ENCODE data around the gene ARHGEF10L.

ARHGEF10L gene

DNA sequence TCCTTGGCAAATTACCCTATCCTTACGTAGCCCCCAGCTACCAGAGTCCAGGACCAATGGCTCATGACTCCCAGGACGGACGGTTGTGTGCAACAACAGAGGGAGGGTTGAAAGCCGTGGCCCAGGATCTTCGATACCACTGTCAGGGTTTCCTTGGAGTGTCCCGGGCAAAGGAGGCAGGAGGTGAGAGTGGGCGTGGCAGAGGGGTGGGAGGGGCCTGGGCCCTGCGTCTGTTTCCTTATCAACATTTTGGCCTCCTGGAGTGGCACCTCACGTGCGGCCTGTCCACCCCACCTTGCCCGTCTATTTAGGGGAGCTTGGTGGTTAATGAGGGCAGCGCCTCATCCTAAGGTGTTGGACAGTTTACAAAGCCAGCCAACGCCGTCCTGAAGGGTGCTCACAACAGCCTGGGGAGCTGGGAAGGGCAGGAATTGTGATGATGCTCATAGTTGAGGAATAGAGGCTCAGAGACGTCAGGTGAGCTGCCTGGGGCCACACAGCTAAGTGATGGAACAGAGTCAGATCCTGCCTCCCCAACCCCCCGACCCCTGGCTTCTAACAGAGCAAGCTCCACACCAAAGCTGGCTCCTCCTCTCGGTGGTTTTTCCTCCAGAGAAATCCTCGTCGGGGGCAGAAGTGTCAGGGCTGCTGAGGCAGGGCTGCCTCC lies 17.4 kb upstream of the ARHGEF10L start:
- ATAC-seq (ENCODE audit: insufficient read depth, low read depth), result no peak
- Histone ChIP-seq H3K9ac (ENCODE audit: low read depth, low read length) (no peak overlapping the region), H3K4me2 (ENCODE audit: insufficient read depth, low read length) (no peak overlapping the region)

DNA sequence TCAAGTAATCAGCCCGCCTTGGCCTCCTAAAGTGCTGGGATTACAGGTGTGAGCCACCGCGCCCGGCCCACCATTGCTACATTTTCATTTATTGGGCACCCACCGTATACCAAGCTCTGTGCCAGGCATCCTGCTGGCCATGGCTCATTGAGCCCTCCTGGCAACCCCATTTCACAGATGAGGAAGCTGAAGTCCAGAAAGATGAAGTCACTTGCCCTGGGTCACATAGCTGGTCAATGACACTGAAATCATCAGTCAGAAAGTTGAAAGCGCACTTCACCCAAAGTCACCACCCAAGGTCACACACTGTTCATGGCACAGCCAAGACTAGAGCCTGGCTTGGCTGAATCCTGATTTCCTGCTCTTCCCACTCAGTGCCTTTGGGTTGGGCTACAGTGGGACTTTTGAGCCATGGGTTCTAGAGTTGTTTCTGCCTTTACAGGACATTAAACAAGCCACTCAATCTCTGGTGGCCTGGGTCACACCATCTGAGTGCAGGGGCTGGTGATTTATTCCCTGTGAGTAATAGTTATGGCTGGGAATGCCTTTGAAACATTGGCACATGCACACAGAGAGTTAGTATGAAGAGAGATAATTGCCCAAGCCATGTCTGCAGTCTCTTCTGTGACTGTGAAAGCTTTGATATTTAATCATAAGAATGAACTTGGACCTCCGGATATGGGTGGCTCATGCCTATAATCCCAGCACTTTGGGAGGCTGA lies 16.0 kb upstream of the ARHGEF10L start:
- no peaks in the 10 kb centered on the region for H4K20me1 ChIP-seq (ENCODE audit: insufficient read depth, low read length)
- H3K79me2 ChIP-seq (ENCODE audit: insufficient read depth, low read length), result no peaks in the 10 kb centered on the region
- DNase-seq, result no peak
- no peaks in the 10 kb centered on the region for H3K36me3 ChIP-seq (ENCODE audit: insufficient read depth, low read length)
- H3K4me1 ChIP-seq (ENCODE audit: insufficient read depth, low read length), result no peaks in the 10 kb centered on the region
- no peak for ATAC-seq (ENCODE audit: insufficient read depth, low read depth)
- TF ChIP-seq, protein P1, sequence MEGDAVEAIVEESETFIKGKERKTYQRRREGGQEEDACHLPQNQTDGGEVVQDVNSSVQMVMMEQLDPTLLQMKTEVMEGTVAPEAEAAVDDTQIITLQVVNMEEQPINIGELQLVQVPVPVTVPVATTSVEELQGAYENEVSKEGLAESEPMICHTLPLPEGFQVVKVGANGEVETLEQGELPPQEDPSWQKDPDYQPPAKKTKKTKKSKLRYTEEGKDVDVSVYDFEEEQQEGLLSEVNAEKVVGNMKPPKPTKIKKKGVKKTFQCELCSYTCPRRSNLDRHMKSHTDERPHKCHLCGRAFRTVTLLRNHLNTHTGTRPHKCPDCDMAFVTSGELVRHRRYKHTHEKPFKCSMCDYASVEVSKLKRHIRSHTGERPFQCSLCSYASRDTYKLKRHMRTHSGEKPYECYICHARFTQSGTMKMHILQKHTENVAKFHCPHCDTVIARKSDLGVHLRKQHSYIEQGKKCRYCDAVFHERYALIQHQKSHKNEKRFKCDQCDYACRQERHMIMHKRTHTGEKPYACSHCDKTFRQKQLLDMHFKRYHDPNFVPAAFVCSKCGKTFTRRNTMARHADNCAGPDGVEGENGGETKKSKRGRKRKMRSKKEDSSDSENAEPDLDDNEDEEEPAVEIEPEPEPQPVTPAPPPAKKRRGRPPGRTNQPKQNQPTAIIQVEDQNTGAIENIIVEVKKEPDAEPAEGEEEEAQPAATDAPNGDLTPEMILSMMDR (IDR thresholded peaks at IDR 0.05; ENCODE audit: borderline replicate concordance, extremely low read depth, low read length, poor library complexity, severe bottlenecking), result no peak
- TF ChIP-seq EZH2 (IDR thresholded peaks at IDR 0.05; ENCODE audit: borderline replicate concordance, low read depth, low read length, severe bottlenecking), result no peak
- no peak overlapping the region for H3K4me2 ChIP-seq (ENCODE audit: insufficient read depth, low read length)
- H3K27ac ChIP-seq (ENCODE audit: low read length), result no peak overlapping the region
- no peak overlapping the region for H3K4me3 ChIP-seq (ENCODE audit: low read depth in 1 of 2, low read length in 2 of 2)
- no peaks in the 10 kb centered on the region for H3K27me3 ChIP-seq (ENCODE audit: insufficient read depth, low read length, poor library complexity)
- no peak overlapping the region for H2AFZ ChIP-seq (ENCODE audit: low read depth, low read length)
- no peaks in the 10 kb centered on the region for H3K9me3 ChIP-seq (ENCODE audit: insufficient read depth, low read length, severe bottlenecking)
- H3K9ac ChIP-seq (ENCODE audit: low read depth, low read length), result no peak overlapping the region

More for the DNA sequence above, 17.4 kb upstream of the ARHGEF10L start:
- H3K79me2 ChIP-seq (ENCODE audit: insufficient read depth, low read length), result no peaks in the 10 kb centered on the region
- H3K4me1 ChIP-seq (ENCODE audit: insufficient read depth, low read length), result no peaks in the 10 kb centered on the region
- H3K27me3 ChIP-seq (ENCODE audit: insufficient read depth, low read length, poor library complexity), result no peaks in the 10 kb centered on the region
- no peak for TF ChIP-seq EZH2 (IDR thresholded peaks at IDR 0.05; ENCODE audit: borderline replicate concordance, low read depth, low read length, severe bottlenecking)
- TF ChIP-seq, protein P1 (IDR thresholded peaks at IDR 0.05; ENCODE audit: borderline replicate concordance, extremely low read depth, low read length, poor library complexity, severe bottlenecking), result no peak
- no peaks in the 10 kb centered on the region for H3K9me3 ChIP-seq (ENCODE audit: insufficient read depth, low read length, severe bottlenecking)
- no peak overlapping the region for H3K4me3 ChIP-seq (ENCODE audit: low read depth in 1 of 2, low read length in 2 of 2)
- no peak for DNase-seq
- H2AFZ ChIP-seq (ENCODE audit: low read depth, low read length), result no peak overlapping the region
- no peak overlapping the region for H3K27ac ChIP-seq (ENCODE audit: low read length)
- no peaks in the 10 kb centered on the region for H4K20me1 ChIP-seq (ENCODE audit: insufficient read depth, low read length)
- no peaks in the 10 kb centered on the region for H3K36me3 ChIP-seq (ENCODE audit: insufficient read depth, low read length)

DNA sequence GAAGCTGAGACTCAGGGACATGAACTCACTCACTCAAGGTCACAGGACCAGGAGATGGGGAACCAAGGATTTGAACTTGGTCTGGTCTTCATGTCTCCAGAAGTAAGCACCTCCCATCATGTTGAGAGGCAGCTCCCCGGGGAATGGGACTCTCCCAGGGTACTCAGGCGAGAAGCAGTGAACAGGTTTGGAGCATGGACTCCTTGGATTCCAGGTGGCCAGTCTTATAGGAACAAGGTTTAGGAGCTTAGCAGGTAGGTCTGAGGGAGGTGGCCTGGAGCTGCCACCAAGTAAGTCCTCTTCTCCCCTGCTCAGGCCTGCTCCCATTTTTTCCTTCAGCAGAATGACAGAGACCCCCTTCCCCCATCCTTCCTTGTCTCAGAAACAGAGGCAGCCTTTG lies 14.9 kb upstream of the ARHGEF10L start:
- TF ChIP-seq, protein P1 (IDR thresholded peaks at IDR 0.05; ENCODE audit: borderline replicate concordance, extremely low read depth, low read length, poor library complexity, severe bottlenecking), result no peak
- no peak for TF ChIP-seq EZH2 (IDR thresholded peaks at IDR 0.05; ENCODE audit: borderline replicate concordance, low read depth, low read length, severe bottlenecking)
- Histone ChIP-seq H3K79me2 (ENCODE audit: insufficient read depth, low read length) (no peaks in the 10 kb centered on the region), H2AFZ (ENCODE audit: low read depth, low read length) (no peak overlapping the region), H3K4me2 (ENCODE audit: insufficient read depth, low read length) (no peak overlapping the region), H3K27me3 (ENCODE audit: insufficient read depth, low read length, poor library complexity) (no peaks in the 10 kb centered on the region), H3K4me1 (ENCODE audit: insufficient read depth, low read length) (no peaks in the 10 kb centered on the region), H3K9me3 (ENCODE audit: insufficient read depth, low read length, severe bottlenecking) (no peaks in the 10 kb centered on the region), H3K9ac (ENCODE audit: low read depth, low read length) (no peak overlapping the region), H4K20me1 (ENCODE audit: insufficient read depth, low read length) (no peaks in the 10 kb centered on the region), H3K36me3 (ENCODE audit: insufficient read depth, low read length) (no peaks in the 10 kb centered on the region), H3K4me3 (ENCODE audit: low read depth in 1 of 2, low read length in 2 of 2) (no peak overlapping the region), H3K27ac (ENCODE audit: low read length) (no peak overlapping the region)
- ATAC-seq (ENCODE audit: insufficient read depth, low read depth), result no peak
- no peak for DNase-seq
